GM12878 (cell line): ENCODE data around the gene ZNF780A. TPM values are rescaled to one million over a fixed set of nuclear protein-coding genes. Genes with fewer than 3 reads are reported as not detected.

Experiments
- BACH1 ChIP-seq: fragments of 450-650 bp; IDR thresholded peaks from 2 replicates; pipeline ENCODE4 v1.6.1; 2017; ENCODE audit warnings: mild to moderate bottlenecking, borderline replicate concordance
- BMI1 ChIP-seq: fragments of 450-650 bp; IDR thresholded peaks from 2 replicates; pipeline ENCODE4 v1.6.1; 2016; ENCODE audit warnings: mild to moderate bottlenecking, moderate library complexity, borderline replicate concordance
- CEBPB ChIP-seq, 2 experiments: fragments of 150-350 bp in 1 of 2; IDR thresholded peaks; 2 replicates each; pipeline ENCODE4 v1.6.1; 2012 to 2014; ENCODE audit warnings: low read depth in 2 of 2, low read length in 2 of 2, borderline replicate concordance in 1 of 2, inconsistent platforms in 1 of 2
- CHD2 ChIP-seq: IDR thresholded peaks from 2 replicates; pipeline ENCODE4 v1.6.1; 2011; ENCODE audit warnings: low read depth, low read length, improper control_type of control experiment, borderline replicate concordance
- CREM ChIP-seq: IDR thresholded peaks from 2 replicates; pipeline ENCODE4 v1.6.1; 2014; ENCODE audit warnings: antibody characterized with exemption, low read depth
- DPF2 ChIP-seq: fragments of 450-650 bp; IDR thresholded peaks from 2 replicates; pipeline ENCODE4 v1.6.1; 2017; ENCODE audit warnings: mild to moderate bottlenecking
- EZH2 ChIP-seq: IDR thresholded peaks from 2 replicates; pipeline ENCODE4 v1.6.1; 2012; ENCODE audit warnings: low read depth, mild to moderate bottlenecking, control low read depth, inconsistent platforms, low read length, borderline replicate concordance; ENCODE audit not compliant: control insufficient read depth
- HDAC2 ChIP-seq: fragments of 200-600 bp; sonication (generic); IDR thresholded peaks from 2 replicates; pipeline ENCODE4 v1.6.1; 2017
- HDGF ChIP-seq: fragments of 450-650 bp; IDR thresholded peaks from 2 replicates; pipeline ENCODE4 v1.6.1; 2016; ENCODE audit warnings: antibody characterized with exemption
- IKZF1 ChIP-seq: fragments of 450-650 bp; conservative IDR thresholded peaks from 2 replicates; pipeline ENCODE4 v1.6.1; 2017; ENCODE audit warnings: antibody characterized with exemption, mild to moderate bottlenecking
- NBN ChIP-seq: fragments of 450-650 bp; IDR thresholded peaks from 2 replicates; pipeline ENCODE4 v1.6.1; 2016
- RELA ChIP-seq: fragments of 450-650 bp; IDR thresholded peaks from 2 replicates; pipeline ENCODE4 v1.8.0; 2014; ENCODE audit warnings: borderline replicate concordance; ENCODE audit not compliant: partially characterized antibody
- SMARCA5 ChIP-seq: fragments of 450-650 bp; IDR thresholded peaks from 2 replicates; pipeline ENCODE4 v1.6.1; 2017; ENCODE audit warnings: mild to moderate bottlenecking
- SUZ12 ChIP-seq: fragments of 200-600 bp; sonication (generic); IDR thresholded peaks from one replicate; pipeline ENCODE4 v1.6.1; 2018; ENCODE audit warnings: antibody characterized with exemption, mild to moderate bottlenecking; ENCODE audit not compliant: unreplicated experiment
- ZBED1 ChIP-seq: IDR thresholded peaks from 2 replicates; pipeline ENCODE4 v1.6.1; 2016; ENCODE audit warnings: borderline replicate concordance
- ZNF24 ChIP-seq: fragments of 450-650 bp; IDR thresholded peaks from 2 replicates; pipeline ENCODE4 v1.6.1; 2017; ENCODE audit warnings: antibody characterized with exemption, mild to moderate bottlenecking
- polyA plus RNA-seq, 11 experiments: library from polyadenylated mRNA; depleted of rRNA in 4 of 11; unstranded in 6 of 11; stranded (reverse) in 5 of 11; fragments of >200 nt; fragmentation: Nextera tagmentation in 4 of 11; fragmentation: Illumina TruSeq in 1 of 11; extraction: Ambion mirVana in 4 of 11; extraction: Trizol in 1 of 11; gene quantifications; 1 replicate in 1 of 11; 2 replicates in 10 of 11; pipeline versions ENCODE4 v1.2.1 to v1.2.3, GENCODE V29; 2011 to 2016; ENCODE audit warnings: inconsistent platforms in 2 of 11, missing spikeins in 2 of 11, low read depth in 1 of 11
- total RNA-seq, 4 experiments: library from RNA; depleted of rRNA in 3 of 4; stranded (reverse); fragments of >200 nt in 3 of 4; fragmentation: Illumina TruSeq in 1 of 4; extraction: Trizol in 1 of 4; gene quantifications; 2 replicates each; pipeline versions ENCODE4 v1.2.1 to v1.2.3, GENCODE V29; 2013 to 2021
- TF ChIP-seq, protein P1 (sequence below): fragments of 150-350 bp; IDR thresholded peaks from 2 replicates; pipeline ENCODE4 v1.6.1; 2016; ENCODE audit warnings: low read depth, low read length
- TF ChIP-seq, protein P2 (sequence below): fragments of 450-650 bp; formaldehyde crosslinking; IDR thresholded peaks from 2 replicates; pipeline ENCODE4 v1.4.0; 2020; ENCODE audit warnings: mild to moderate bottlenecking, moderate library complexity
- TF ChIP-seq, protein P3 (sequence below): fragments of 450-650 bp; IDR thresholded peaks from 2 replicates; pipeline ENCODE4 v1.6.1; 2017; ENCODE audit warnings: low read depth, mild to moderate bottlenecking, moderate library complexity
- TF ChIP-seq, protein P4 (sequence below): IDR thresholded peaks from 2 replicates; pipeline ENCODE4 v1.6.1; 2012; ENCODE audit warnings: low read length, inconsistent platforms

Gene ZNF780A
- total and polyA plus RNA-seq, 10 of the 15 experiments (the other 5 are each of a cell fraction or from before 2014, with no cell fraction given) = 10.9 to 27.6 (median 17.6) TPM

DNA sequence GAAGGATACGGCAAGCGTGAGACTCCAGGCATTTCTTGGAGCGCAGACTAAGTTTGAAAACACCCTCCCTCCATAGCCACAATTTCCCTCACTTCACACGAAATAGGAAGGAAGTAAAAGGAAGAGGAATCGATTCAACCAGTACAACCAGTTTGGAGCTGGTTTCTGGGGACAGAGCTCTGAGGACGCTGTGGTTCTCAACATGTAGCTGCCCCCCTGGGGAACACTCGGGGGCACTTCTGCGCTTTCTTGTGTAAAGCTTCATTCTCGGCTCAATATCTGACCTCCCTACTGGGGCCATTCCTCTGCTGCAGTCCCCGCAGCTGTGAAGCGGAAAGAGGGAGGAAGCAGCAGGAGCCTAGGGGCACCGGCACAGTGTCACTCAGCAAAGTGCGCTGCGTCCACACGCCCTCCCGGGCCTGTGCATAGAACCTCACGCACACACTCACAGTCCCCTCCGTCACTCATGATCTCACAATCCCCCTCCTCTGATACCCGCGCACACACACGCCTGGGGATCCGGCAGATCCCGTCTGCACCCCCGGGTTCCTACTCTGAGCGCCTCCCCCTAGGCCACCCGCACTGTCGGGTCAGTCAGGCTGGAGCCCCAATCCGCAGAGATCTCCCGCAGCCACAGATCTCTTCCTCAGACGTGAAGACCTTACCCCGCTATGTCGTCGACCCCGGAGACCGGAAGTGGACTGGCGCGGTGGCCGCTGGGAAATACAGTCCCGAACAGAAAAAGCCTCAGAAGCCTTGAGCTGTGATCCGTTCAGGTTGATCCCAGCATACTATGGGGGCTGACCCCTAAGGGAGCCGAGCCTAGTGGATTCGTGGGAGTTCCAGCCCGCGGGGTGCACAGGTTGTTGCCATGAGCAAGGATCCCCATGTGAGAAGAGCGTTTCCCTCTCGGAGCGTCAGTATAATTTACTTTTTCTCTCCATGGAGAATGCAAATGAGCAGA is at the start of gene ZNF780A (continued):
- TF ChIP-seq CEBPB (IDR thresholded peaks at IDR 0.05; ENCODE audit: borderline replicate concordance in 1 of 2, low read depth in 2 of 2, low read length in 2 of 2) (no peak), SMARCA5 (no peak), DPF2 (peak; percentile 64; the same call in 1 of the 2 replicates), CREM (peak; percentile 77), EZH2 (no peak), ZNF24 (no peak), RELA (no peak), ZBED1 (no peak), SUZ12 (no peak), CHD2 (0 out of 2 replicates have a peak, but pooled peaks have one; percentile 33), IKZF1 (peak; percentile 86), HDAC2 (no peak), BMI1 (no peak), BACH1 (0 out of 2 replicates have a peak, but pooled peaks have one; percentile 20), HDGF (peak; percentile 67; the same call in 1 of the 2 replicates), NBN (peak; percentile 76; the same call in 1 of the 2 replicates)
- TF ChIP-seq, protein P1, sequence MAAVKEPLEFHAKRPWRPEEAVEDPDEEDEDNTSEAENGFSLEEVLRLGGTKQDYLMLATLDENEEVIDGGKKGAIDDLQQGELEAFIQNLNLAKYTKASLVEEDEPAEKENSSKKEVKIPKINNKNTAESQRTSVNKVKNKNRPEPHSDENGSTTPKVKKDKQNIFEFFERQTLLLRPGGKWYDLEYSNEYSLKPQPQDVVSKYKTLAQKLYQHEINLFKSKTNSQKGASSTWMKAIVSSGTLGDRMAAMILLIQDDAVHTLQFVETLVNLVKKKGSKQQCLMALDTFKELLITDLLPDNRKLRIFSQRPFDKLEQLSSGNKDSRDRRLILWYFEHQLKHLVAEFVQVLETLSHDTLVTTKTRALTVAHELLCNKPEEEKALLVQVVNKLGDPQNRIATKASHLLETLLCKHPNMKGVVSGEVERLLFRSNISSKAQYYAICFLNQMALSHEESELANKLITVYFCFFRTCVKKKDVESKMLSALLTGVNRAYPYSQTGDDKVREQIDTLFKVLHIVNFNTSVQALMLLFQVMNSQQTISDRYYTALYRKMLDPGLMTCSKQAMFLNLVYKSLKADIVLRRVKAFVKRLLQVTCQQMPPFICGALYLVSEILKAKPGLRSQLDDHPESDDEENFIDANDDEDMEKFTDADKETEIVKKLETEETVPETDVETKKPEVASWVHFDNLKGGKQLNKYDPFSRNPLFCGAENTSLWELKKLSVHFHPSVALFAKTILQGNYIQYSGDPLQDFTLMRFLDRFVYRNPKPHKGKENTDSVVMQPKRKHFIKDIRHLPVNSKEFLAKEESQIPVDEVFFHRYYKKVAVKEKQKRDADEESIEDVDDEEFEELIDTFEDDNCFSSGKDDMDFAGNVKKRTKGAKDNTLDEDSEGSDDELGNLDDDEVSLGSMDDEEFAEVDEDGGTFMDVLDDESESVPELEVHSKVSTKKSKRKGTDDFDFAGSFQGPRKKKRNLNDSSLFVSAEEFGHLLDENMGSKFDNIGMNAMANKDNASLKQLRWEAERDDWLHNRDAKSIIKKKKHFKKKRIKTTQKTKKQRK = no peak
- TF ChIP-seq, protein P2, sequence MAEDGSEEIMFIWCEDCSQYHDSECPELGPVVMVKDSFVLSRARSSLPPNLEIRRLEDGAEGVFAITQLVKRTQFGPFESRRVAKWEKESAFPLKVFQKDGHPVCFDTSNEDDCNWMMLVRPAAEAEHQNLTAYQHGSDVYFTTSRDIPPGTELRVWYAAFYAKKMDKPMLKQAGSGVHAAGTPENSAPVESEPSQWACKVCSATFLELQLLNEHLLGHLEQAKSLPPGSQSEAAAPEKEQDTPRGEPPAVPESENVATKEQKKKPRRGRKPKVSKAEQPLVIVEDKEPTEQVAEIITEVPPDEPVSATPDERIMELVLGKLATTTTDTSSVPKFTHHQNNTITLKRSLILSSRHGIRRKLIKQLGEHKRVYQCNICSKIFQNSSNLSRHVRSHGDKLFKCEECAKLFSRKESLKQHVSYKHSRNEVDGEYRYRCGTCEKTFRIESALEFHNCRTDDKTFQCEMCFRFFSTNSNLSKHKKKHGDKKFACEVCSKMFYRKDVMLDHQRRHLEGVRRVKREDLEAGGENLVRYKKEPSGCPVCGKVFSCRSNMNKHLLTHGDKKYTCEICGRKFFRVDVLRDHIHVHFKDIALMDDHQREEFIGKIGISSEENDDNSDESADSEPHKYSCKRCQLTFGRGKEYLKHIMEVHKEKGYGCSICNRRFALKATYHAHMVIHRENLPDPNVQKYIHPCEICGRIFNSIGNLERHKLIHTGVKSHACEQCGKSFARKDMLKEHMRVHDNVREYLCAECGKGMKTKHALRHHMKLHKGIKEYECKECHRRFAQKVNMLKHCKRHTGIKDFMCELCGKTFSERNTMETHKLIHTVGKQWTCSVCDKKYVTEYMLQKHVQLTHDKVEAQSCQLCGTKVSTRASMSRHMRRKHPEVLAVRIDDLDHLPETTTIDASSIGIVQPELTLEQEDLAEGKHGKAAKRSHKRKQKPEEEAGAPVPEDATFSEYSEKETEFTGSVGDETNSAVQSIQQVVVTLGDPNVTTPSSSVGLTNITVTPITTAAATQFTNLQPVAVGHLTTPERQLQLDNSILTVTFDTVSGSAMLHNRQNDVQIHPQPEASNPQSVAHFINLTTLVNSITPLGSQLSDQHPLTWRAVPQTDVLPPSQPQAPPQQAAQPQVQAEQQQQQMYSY (CRISPR knock-in tag) = no peak
- TF ChIP-seq, protein P3, sequence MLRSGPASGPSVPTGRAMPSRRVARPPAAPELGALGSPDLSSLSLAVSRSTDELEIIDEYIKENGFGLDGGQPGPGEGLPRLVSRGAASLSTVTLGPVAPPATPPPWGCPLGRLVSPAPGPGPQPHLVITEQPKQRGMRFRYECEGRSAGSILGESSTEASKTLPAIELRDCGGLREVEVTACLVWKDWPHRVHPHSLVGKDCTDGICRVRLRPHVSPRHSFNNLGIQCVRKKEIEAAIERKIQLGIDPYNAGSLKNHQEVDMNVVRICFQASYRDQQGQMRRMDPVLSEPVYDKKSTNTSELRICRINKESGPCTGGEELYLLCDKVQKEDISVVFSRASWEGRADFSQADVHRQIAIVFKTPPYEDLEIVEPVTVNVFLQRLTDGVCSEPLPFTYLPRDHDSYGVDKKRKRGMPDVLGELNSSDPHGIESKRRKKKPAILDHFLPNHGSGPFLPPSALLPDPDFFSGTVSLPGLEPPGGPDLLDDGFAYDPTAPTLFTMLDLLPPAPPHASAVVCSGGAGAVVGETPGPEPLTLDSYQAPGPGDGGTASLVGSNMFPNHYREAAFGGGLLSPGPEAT = peak; percentile 48; the same call in 1 of the 2 replicates
- TF ChIP-seq, protein P4, sequence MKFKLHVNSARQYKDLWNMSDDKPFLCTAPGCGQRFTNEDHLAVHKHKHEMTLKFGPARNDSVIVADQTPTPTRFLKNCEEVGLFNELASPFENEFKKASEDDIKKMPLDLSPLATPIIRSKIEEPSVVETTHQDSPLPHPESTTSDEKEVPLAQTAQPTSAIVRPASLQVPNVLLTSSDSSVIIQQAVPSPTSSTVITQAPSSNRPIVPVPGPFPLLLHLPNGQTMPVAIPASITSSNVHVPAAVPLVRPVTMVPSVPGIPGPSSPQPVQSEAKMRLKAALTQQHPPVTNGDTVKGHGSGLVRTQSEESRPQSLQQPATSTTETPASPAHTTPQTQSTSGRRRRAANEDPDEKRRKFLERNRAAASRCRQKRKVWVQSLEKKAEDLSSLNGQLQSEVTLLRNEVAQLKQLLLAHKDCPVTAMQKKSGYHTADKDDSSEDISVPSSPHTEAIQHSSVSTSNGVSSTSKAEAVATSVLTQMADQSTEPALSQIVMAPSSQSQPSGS = no peak
